ENCODE measurements around the gene ELN. TPM values are rescaled to one million over a fixed set of nuclear protein-coding genes. Genes with fewer than 3 reads are reported as not detected.

Gene ELN
- total and polyA plus RNA-seq, 2 of the 4 experiments (the other 2 are of a cell fraction): 2.2 to 14.3 TPM

DNA sequence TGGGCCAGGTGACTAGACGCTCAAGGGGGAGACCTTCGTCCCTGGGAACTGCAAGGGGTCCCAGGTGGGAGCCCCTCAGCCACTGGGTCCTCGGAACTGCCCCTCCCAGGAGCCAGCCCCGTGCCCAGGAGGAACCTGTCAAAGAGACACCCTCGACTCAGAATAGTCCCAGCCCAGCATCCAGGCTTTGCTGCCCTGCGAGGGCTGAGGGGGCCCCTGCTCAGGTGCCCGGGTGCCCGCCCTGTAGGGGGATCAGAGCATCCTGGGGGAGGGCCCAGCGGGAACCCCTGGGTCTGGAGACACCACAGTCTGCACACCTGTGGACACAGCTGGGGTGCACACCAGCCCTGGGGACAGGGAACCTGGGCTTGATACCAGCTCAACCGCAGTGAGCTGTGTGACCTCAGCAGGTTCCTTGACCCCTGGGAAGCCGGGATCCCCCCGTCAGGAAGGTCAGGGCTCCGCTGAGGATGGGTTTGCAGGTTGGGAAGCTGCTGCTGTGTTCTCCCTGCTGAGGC is 407 bp downstream of the ELN start:
- Histone ChIP-seq H3K79me1 (ENCODE audit: low read depth in 1 of 2, low read length in 2 of 2) (peaks cover 0 to 10% of the 10 kb centered on the region in 2 experiments; a peak in 1 of 4 replicates), H3K9me1 (ENCODE audit: insufficient read depth, low read length) (peaks cover 5% of the 10 kb centered on the region), H2BK15ac (ENCODE audit: low read depth, low read length) (no peak overlapping the region), H4K8ac (ENCODE audit: low read depth in 2 of 2, low read length in 2 of 2) (peak overlapping the region in 1 of 2 experiments; percentile 51; a peak in 1 of 4 replicates), H3K56ac (ENCODE audit: extremely low read depth, insufficient read depth, low read length) (no peak overlapping the region), H3K4ac (ENCODE audit: low read depth, low read length) (peak overlapping the region; percentile 26; the same call in 1 of the 2 replicates), H2AK5ac (ENCODE audit: low read depth, low read length) (peak overlapping the region; percentile 41), H3K23ac (ENCODE audit: low read depth, low read length) (no peak overlapping the region), H4K20me1 (ENCODE audit: insufficient read depth, low read length) (no peaks in the 10 kb centered on the region), H3K9me3 (ENCODE audit: control insufficient read depth, insufficient read depth, low read length) (no peaks in the 10 kb centered on the region), H4K5ac (ENCODE audit: low read depth, low read length) (peak overlapping the region; percentile 15; the same call in 1 of the 2 replicates), H3K27me3 (ENCODE audit: control insufficient read depth, insufficient read depth, low read length) (no peaks in the 10 kb centered on the region), H2AK9ac (replicated peaks; ENCODE audit: low read depth, low read length, poor library complexity) (no peak overlapping the region), H3K4me1 (ENCODE audit: control insufficient read depth, insufficient read depth, low read length) (peaks cover 33% of the 10 kb centered on the region), H3K9ac (ENCODE audit: low read depth, low read length) (peak overlapping the region; percentile 44), H3K18ac (ENCODE audit: low read depth, low read length) (peak overlapping the region; percentile 6; the same call in 1 of the 2 replicates), H3K27ac (ENCODE audit: insufficient read depth, low read length) (no peak overlapping the region; the same call in 1 of the 2 replicates), H4K91ac (ENCODE audit: insufficient read depth, low read depth, low read length) (peak overlapping the region; percentile 26), H3K36me3 (ENCODE audit: control insufficient read depth, insufficient read depth, low read length) (no peaks in the 10 kb centered on the region), H2BK5ac (ENCODE audit: low read depth, low read length, poor library complexity, severe bottlenecking) (no peak overlapping the region), H2AFZ (replicated peaks; ENCODE audit: low read length, poor library complexity) (peak overlapping the region; percentile 81), H3K4me2 (ENCODE audit: low read depth, low read length) (peak overlapping the region; percentile 78; the same call in 1 of the 2 replicates), H3K4me3 (ENCODE audit: insufficient read depth, low read depth, low read length) (peak overlapping the region; percentile 25), H2BK120ac (ENCODE audit: low read depth, low read length) (peak overlapping the region; percentile 49), H3K14ac (replicated peaks; ENCODE audit: low read depth, low read length) (no peak overlapping the region), H2BK20ac (ENCODE audit: low read depth, low read length) (no peak overlapping the region)
- in situ Hi-C loops (cut with MboI; ENCODE audit: low sequenced_read_pairs) (no loop called here), intact Hi-C loops (cut with micrococcal nuclease) (no loop called here), dilution Hi-C loops (cut with HindIII; ENCODE audit: low sequenced_read_pairs, unreplicated experiment) (no loop called here)
- DNase-seq (no peak), ATAC-seq (ENCODE audit: low read depth) (no peak)
- no TSS peak for BruUV-seq (replicated peaks)
- CTCF ChIA-PET: no interaction called here
- POLR2A ChIA-PET (ENCODE audit: unreplicated experiment): no interaction called here
- 29% methylated on average over 6 of the region's 13 CpGs; no CpG with 5 or more reads in 1 of the 2 experiments for whole genome bisulfite sequencing, 2 experiments (ENCODE audit: extremely low coverage in 2 of 2, insufficient read length in 1 of 2)
- TF ChIP-seq FOS (IDR thresholded peaks at IDR 0.05; ENCODE audit: low read depth, low read length) (no peak), CHD1 (IDR thresholded peaks at IDR 0.05; ENCODE audit: low read depth, low read length) (no peak), POLR2A (IDR thresholded peaks at IDR 0.05; ENCODE audit: low read depth, low read length) (no peak), SMC3 (IDR thresholded peaks at IDR 0.05; ENCODE audit: low read depth, low read length) (no peak), RAD21 (IDR thresholded peaks at IDR 0.05; ENCODE audit: low read length) (no peak), MAZ (IDR thresholded peaks at IDR 0.05; ENCODE audit: borderline replicate concordance, low read depth, low read length) (no peak), RFX5 (IDR thresholded peaks at IDR 0.05; ENCODE audit: low read depth, low read length) (no peak), MAFK (IDR thresholded peaks at IDR 0.05; ENCODE audit: low read depth, low read length) (no peak), NFE2L2 (IDR thresholded peaks at IDR 0.05; ENCODE audit: low read depth, low read length) (no peak), RCOR1 (IDR thresholded peaks at IDR 0.05; ENCODE audit: insufficient replicate concordance, low read length) (no peak), CEBPB (IDR thresholded peaks at IDR 0.05; ENCODE audit: low read depth, low read length) (no peak), MXI1 (IDR thresholded peaks at IDR 0.05; ENCODE audit: borderline replicate concordance, low read depth, low read length) (no peak), BHLHE40 (IDR thresholded peaks at IDR 0.05; ENCODE audit: low read depth, low read length) (no peak)
- TF ChIP-seq, protein P1, sequence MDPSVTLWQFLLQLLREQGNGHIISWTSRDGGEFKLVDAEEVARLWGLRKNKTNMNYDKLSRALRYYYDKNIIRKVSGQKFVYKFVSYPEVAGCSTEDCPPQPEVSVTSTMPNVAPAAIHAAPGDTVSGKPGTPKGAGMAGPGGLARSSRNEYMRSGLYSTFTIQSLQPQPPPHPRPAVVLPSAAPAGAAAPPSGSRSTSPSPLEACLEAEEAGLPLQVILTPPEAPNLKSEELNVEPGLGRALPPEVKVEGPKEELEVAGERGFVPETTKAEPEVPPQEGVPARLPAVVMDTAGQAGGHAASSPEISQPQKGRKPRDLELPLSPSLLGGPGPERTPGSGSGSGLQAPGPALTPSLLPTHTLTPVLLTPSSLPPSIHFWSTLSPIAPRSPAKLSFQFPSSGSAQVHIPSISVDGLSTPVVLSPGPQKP (IDR thresholded peaks at IDR 0.05; ENCODE audit: borderline replicate concordance, low read depth, low read length): no peak
- TF ChIP-seq, protein P2, sequence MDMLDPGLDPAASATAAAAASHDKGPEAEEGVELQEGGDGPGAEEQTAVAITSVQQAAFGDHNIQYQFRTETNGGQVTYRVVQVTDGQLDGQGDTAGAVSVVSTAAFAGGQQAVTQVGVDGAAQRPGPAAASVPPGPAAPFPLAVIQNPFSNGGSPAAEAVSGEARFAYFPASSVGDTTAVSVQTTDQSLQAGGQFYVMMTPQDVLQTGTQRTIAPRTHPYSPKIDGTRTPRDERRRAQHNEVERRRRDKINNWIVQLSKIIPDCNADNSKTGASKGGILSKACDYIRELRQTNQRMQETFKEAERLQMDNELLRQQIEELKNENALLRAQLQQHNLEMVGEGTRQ (IDR thresholded peaks at IDR 0.05; ENCODE audit: low read depth, low read length): no peak
- TF ChIP-seq, protein P3, sequence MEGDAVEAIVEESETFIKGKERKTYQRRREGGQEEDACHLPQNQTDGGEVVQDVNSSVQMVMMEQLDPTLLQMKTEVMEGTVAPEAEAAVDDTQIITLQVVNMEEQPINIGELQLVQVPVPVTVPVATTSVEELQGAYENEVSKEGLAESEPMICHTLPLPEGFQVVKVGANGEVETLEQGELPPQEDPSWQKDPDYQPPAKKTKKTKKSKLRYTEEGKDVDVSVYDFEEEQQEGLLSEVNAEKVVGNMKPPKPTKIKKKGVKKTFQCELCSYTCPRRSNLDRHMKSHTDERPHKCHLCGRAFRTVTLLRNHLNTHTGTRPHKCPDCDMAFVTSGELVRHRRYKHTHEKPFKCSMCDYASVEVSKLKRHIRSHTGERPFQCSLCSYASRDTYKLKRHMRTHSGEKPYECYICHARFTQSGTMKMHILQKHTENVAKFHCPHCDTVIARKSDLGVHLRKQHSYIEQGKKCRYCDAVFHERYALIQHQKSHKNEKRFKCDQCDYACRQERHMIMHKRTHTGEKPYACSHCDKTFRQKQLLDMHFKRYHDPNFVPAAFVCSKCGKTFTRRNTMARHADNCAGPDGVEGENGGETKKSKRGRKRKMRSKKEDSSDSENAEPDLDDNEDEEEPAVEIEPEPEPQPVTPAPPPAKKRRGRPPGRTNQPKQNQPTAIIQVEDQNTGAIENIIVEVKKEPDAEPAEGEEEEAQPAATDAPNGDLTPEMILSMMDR (conservative IDR thresholded peaks at IDR 0.05; ENCODE audit: low read depth, low read length): no peak

All from IMR-90 (cell line).